ENCODE measurements around the gene ARL6IP5.

DNA sequence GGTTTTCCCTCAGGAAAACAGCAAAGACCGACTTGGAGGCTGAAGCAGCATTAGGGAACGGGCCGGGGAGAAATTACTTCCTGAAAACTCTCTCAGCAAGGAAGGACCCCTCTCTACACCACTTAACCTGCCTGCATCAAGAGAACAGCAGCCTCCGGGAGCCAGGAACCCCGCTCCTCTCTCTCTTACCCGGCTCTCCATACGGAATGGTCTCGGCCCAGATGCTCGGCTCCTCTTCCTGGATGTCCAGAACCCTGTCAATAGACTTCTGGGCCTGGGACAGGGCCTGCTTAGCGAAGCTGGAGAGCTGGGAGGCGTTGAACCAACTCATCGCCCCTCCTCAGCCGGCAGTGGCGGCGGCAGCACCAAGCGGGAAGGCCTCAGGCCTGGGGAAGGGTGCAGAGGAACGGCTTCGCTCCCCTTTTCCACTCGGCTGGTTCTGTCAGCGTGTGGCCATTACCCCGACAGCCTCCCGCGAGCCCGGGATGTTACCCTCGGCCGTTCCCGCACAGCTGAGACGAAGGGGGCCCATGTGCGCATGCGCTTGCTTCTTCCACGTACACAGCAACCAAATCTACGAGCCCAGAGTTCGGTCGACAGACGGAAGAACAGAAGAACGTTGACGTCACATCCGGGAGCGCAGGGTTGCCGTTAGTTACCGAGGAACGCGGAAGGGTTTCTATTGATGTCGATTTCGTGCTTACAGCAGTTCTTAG, 32.8 kb upstream of the ARL6IP5 start, which contains the start of gene TMF1:
- TF ChIP-seq, protein P1, sequence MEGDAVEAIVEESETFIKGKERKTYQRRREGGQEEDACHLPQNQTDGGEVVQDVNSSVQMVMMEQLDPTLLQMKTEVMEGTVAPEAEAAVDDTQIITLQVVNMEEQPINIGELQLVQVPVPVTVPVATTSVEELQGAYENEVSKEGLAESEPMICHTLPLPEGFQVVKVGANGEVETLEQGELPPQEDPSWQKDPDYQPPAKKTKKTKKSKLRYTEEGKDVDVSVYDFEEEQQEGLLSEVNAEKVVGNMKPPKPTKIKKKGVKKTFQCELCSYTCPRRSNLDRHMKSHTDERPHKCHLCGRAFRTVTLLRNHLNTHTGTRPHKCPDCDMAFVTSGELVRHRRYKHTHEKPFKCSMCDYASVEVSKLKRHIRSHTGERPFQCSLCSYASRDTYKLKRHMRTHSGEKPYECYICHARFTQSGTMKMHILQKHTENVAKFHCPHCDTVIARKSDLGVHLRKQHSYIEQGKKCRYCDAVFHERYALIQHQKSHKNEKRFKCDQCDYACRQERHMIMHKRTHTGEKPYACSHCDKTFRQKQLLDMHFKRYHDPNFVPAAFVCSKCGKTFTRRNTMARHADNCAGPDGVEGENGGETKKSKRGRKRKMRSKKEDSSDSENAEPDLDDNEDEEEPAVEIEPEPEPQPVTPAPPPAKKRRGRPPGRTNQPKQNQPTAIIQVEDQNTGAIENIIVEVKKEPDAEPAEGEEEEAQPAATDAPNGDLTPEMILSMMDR (IDR thresholded peaks at IDR 0.05), result no peak
- TF ChIP-seq POLR2A (IDR thresholded peaks at IDR 0.05), result peak; percentile 73 to 90
